SH-SY5Y (cell line): ENCODE data around the gene C19orf47.

Source experiments
- GATA2 ChIP-seq: IDR thresholded peaks from 2 replicates; pipeline ENCODE4 v1.6.1; 2011; ENCODE audit warnings: mild to moderate bottlenecking, low read depth, low read length
- GATA3 ChIP-seq: IDR thresholded peaks from 2 replicates; pipeline ENCODE4 v1.6.1; 2011; ENCODE audit warnings: low read depth, mild to moderate bottlenecking, low read length, moderate library complexity

Gene C19orf47

GRCh38 chr19:40348125-40348913 lies at the start of gene C19orf47, which contains the start of gene PLD3:
C19orf47 (minus strand) TSS chr19:40348397; CDS start chr19:40341857, 6,540 bp downstream.
PLD3 (plus strand) TSS chr19:40348695; CDS start chr19:40366484, 17,789 bp downstream.
- TF ChIP-seq GATA3 (no peak), GATA2 (no peak; the same call in 1 of the 2 replicates)

GRCh38 chr19:40397568-40397906 lies 49.3 kb upstream of the C19orf47 start:
- TF ChIP-seq GATA2: no peak
- no peak for TF ChIP-seq GATA3

- TF ChIP-seq GATA3 (no peak), GATA2 (no peak)
These were observed 48.8 kb upstream of the C19orf47 start for GRCh38 chr19:40396886-40397567.

GRCh38 chr19:40395956-40396355 lies 47.8 kb upstream of the C19orf47 start:
- TF ChIP-seq GATA2 (no peak), GATA3 (no peak)

- no peak for TF ChIP-seq GATA3
- TF ChIP-seq GATA2: no peak
These were observed 46.6 kb upstream of the C19orf47 start for GRCh38 chr19:40394816-40395210.

- no peak for TF ChIP-seq GATA2
- TF ChIP-seq GATA3: no peak
These were observed 46.0 kb upstream of the C19orf47 start for GRCh38 chr19:40393894-40394815.

- TF ChIP-seq GATA2 (no peak), GATA3 (no peak)
These were observed 44.8 kb upstream of the C19orf47 start for GRCh38 chr19:40392894-40393517.

- TF ChIP-seq GATA3 (no peak), GATA2 (no peak)
These were observed 43.9 kb upstream of the C19orf47 start for GRCh38 chr19:40392123-40392522.

- no peak for TF ChIP-seq GATA2
- TF ChIP-seq GATA3: no peak
These were observed 42.0 kb upstream of the C19orf47 start, which contains the start of gene HIPK4 for GRCh38 chr19:40390084-40390742. HIPK4 (minus strand) TSS chr19:40390181; CDS start chr19:40389902, 279 bp downstream.

GRCh38 chr19:40389404-40390083 lies 41.3 kb upstream of the C19orf47 start:
- no peak for TF ChIP-seq GATA3
- no peak for TF ChIP-seq GATA2

GRCh38 chr19:40388481-40388880 lies 40.3 kb upstream of the C19orf47 start:
- TF ChIP-seq GATA2: no peak
- TF ChIP-seq GATA3: no peak

- TF ChIP-seq GATA2 (no peak), GATA3 (no peak)
These were observed 39.0 kb upstream of the C19orf47 start for GRCh38 chr19:40387155-40387554.

GRCh38 chr19:40383668-40384248 lies 35.6 kb upstream of the C19orf47 start:
- TF ChIP-seq GATA3 (no peak), GATA2 (no peak)
